Measurements from ENCODE around the gene ZFYVE9. TPM values are rescaled to one million over a fixed set of nuclear protein-coding genes. Genes with fewer than 3 reads are reported as not detected.

Gene ZFYVE9
- total RNA-seq, 1 donor from 2014 or later: 16.5 TPM

DNA sequence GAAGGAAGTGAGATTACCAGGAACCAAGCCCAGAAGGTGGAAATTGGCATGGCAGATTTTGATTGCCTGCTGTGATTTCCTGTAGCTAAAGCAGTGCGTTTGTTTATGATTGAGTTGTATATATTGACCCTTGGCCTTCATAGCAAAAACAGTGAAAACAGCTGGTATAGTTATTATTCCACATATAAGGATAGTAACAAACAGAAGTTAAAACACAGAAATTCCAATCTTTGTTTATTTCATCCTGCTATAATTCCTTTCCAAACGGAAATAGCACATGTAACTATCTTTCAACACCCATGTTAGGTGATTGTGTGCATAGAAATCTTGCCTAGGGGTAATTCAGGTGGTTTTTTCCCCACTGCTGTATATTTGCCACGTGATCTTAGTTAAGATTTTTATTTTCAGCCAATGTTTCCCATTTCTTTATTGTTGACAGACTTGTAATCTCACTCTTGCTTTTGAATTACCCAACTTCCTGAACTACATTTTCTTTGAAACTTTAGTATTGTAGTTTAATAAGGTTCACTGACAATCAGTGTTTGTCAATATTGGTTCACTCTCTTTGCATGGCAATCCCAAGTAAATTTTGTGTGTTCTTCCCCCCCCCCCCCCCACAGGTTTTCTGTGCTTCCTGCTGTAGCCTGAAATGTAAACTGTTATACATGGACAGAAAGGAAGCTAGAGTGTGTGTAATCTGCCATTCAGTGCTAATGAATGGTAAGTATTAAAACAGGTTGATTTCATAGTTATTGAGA, 121.4 kb downstream of the ZFYVE9 start:
- H3K79me2 ChIP-seq (ENCODE audit: insufficient read depth, low read length): no peaks in the 10 kb centered on the region
- DNase-seq (ENCODE audit: low read depth) (no peak), FAIRE-seq (no peak)
- no peaks in the 10 kb centered on the region for H3K4me1 ChIP-seq (ENCODE audit: insufficient read depth, low read length)
- H3K36me3 Mint-ChIP-seq (ENCODE audit: low read depth, unreplicated experiment): no peaks in the 10 kb centered on the region
- no peak overlapping the region for H3K4me3 Mint-ChIP-seq (ENCODE audit: unreplicated experiment)
- no peak overlapping the region for H2AFZ ChIP-seq (ENCODE audit: low read depth, low read length)
- no peaks in the 10 kb centered on the region for H3K9me3 Mint-ChIP-seq (ENCODE audit: unreplicated experiment)
- H3K27me3 Mint-ChIP-seq (ENCODE audit: low read depth, unreplicated experiment): no peaks in the 10 kb centered on the region
- H3K4me1 Mint-ChIP-seq (ENCODE audit: low read depth, unreplicated experiment): peaks cover 2% of the 10 kb centered on the region
- no peak overlapping the region for H3K27ac ChIP-seq (ENCODE audit: low read depth, low read length)
- no peak overlapping the region for H3K4me2 ChIP-seq (ENCODE audit: low read length)
- no peaks in the 10 kb centered on the region for H3K9me3 ChIP-seq (ENCODE audit: insufficient read depth, low read depth, low read length)
- H3K36me3 ChIP-seq (ENCODE audit: insufficient read depth, low read length): no peaks in the 10 kb centered on the region
- no peaks in the 10 kb centered on the region for H3K27me3 ChIP-seq (ENCODE audit: insufficient read depth, low read length)
- no peak overlapping the region for H3K9ac ChIP-seq (ENCODE audit: low read length)
- TF ChIP-seq CTCF (IDR thresholded peaks at IDR 0.05; ENCODE audit: insufficient read depth, low read depth, low read length) (no peak), EZH2 (IDR thresholded peaks at IDR 0.05; ENCODE audit: insufficient read depth, low read length) (no peak)
- no peak overlapping the region for H3K27ac Mint-ChIP-seq (ENCODE audit: unreplicated experiment)
- H3K4me3 ChIP-seq (ENCODE audit: insufficient read depth, low read depth, low read length): no peak overlapping the region
- no peaks in the 10 kb centered on the region for H4K20me1 ChIP-seq (ENCODE audit: insufficient read depth, low read length)

DNA sequence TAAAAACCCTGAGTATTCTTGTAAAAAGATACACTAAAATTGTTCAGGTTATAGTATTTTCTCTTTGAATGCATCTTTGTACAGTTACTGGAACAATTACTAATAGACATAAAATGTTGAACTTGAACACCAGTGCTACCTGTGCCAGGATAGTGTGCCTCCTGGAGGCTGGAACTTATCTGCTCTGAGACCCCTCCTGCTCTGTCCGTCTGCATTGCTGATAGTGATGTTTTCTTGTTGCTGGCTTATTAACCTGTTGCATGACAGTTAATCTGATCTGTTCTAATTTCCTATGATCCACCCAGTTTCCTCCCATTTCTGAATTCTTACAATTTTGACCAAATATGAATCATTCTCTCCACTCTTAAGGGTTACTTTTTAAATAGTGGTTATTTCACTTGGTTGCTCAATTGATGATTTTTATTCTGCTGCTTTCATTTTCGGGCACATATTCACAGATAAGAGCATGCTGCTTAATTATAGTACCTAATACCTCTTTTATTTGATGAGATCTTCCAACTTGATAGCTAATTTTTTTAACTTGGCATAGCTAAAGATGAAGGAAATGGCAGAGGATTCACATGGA, 122.7 kb downstream of the ZFYVE9 start:
- no peaks in the 10 kb centered on the region for H4K20me1 ChIP-seq (ENCODE audit: insufficient read depth, low read length)
- H3K27ac ChIP-seq (ENCODE audit: low read depth, low read length): no peak overlapping the region
- DNase-seq (ENCODE audit: low read depth) (peak; percentile 10), FAIRE-seq (no peak)
- Mint-ChIP-seq H3K27me3 (ENCODE audit: low read depth, unreplicated experiment) (no peaks in the 10 kb centered on the region), H3K4me3 (ENCODE audit: unreplicated experiment) (no peak overlapping the region), H3K4me1 (ENCODE audit: low read depth, unreplicated experiment) (peaks cover 4% of the 10 kb centered on the region), H3K9me3 (ENCODE audit: unreplicated experiment) (no peaks in the 10 kb centered on the region), H3K27ac (ENCODE audit: unreplicated experiment) (no peak overlapping the region), H3K36me3 (ENCODE audit: low read depth, unreplicated experiment) (no peaks in the 10 kb centered on the region)
- H3K4me2 ChIP-seq (ENCODE audit: low read length): no peak overlapping the region
- H2AFZ ChIP-seq (ENCODE audit: low read depth, low read length): no peak overlapping the region
- H3K9me3 ChIP-seq (ENCODE audit: insufficient read depth, low read depth, low read length): no peaks in the 10 kb centered on the region
- H3K79me2 ChIP-seq (ENCODE audit: insufficient read depth, low read length): no peaks in the 10 kb centered on the region
- no peaks in the 10 kb centered on the region for H3K4me1 ChIP-seq (ENCODE audit: insufficient read depth, low read length)
- no peak for TF ChIP-seq EZH2 (IDR thresholded peaks at IDR 0.05; ENCODE audit: insufficient read depth, low read length)
- no peak for TF ChIP-seq CTCF (IDR thresholded peaks at IDR 0.05; ENCODE audit: insufficient read depth, low read depth, low read length)
- H3K9ac ChIP-seq (ENCODE audit: low read length): no peak overlapping the region
- H3K27me3 ChIP-seq (ENCODE audit: insufficient read depth, low read length): no peaks in the 10 kb centered on the region
- no peak overlapping the region for H3K4me3 ChIP-seq (ENCODE audit: insufficient read depth, low read depth, low read length)
- H3K36me3 ChIP-seq (ENCODE audit: insufficient read depth, low read length): no peaks in the 10 kb centered on the region

DNA sequence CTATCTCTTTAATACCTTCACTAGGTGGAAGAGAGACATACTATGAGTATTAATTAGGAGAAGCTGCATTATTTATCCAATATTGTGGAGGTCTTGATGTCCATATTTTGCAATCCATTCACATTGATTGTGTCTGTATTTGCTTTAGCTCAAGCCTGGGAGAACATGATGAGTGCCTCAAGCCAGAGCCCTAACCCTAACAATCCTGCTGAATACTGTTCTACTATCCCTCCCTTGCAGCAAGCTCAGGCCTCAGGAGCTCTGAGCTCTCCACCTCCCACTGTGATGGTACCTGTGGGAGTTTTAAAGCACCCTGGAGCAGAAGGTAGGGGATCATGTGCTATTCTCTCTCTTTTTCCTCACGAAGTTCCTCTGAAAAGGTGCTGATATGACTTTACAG, 124.6 kb downstream of the ZFYVE9 start:
- Histone ChIP-seq H3K9me3 (ENCODE audit: insufficient read depth, low read depth, low read length) (no peaks in the 10 kb centered on the region), H3K4me3 (ENCODE audit: insufficient read depth, low read depth, low read length) (no peak overlapping the region), H2AFZ (ENCODE audit: low read depth, low read length) (no peak overlapping the region), H3K9ac (ENCODE audit: low read length) (no peak overlapping the region), H3K4me2 (ENCODE audit: low read length) (no peak overlapping the region), H3K36me3 (ENCODE audit: insufficient read depth, low read length) (no peaks in the 10 kb centered on the region), H3K27ac (ENCODE audit: low read depth, low read length) (no peak overlapping the region), H3K27me3 (ENCODE audit: insufficient read depth, low read length) (no peaks in the 10 kb centered on the region), H4K20me1 (ENCODE audit: insufficient read depth, low read length) (no peaks in the 10 kb centered on the region), H3K79me2 (ENCODE audit: insufficient read depth, low read length) (no peaks in the 10 kb centered on the region), H3K4me1 (ENCODE audit: insufficient read depth, low read length) (no peaks in the 10 kb centered on the region)
- TF ChIP-seq CTCF (IDR thresholded peaks at IDR 0.05; ENCODE audit: insufficient read depth, low read depth, low read length): no peak
- TF ChIP-seq EZH2 (IDR thresholded peaks at IDR 0.05; ENCODE audit: insufficient read depth, low read length): no peak
- Mint-ChIP-seq H3K36me3 (ENCODE audit: low read depth, unreplicated experiment) (peaks cover 2% of the 10 kb centered on the region), H3K27me3 (ENCODE audit: low read depth, unreplicated experiment) (no peaks in the 10 kb centered on the region), H3K27ac (ENCODE audit: unreplicated experiment) (no peak overlapping the region), H3K4me1 (ENCODE audit: low read depth, unreplicated experiment) (peaks cover 4% of the 10 kb centered on the region), H3K9me3 (ENCODE audit: unreplicated experiment) (no peaks in the 10 kb centered on the region), H3K4me3 (ENCODE audit: unreplicated experiment) (no peak overlapping the region)
- no peak for DNase-seq (ENCODE audit: low read depth)
- FAIRE-seq: no peak

Data from astrocyte (in vitro differentiated cells and primary cell).